NB4 (cell line): Measurements from ENCODE around the gene AK8.

Source experiments
- MYC ChIP-seq: IDR thresholded peaks from 2 replicates; pipeline ENCODE4 v1.6.1; 2011; ENCODE audit warnings: low read depth, low read length
- POLR2A ChIP-seq: IDR thresholded peaks from 2 replicates; pipeline ENCODE4 v1.6.1; 2011; ENCODE audit warnings: mild to moderate bottlenecking; ENCODE audit not compliant: insufficient read length; ENCODE audit errors: extremely low read depth
- TF ChIP-seq, protein P1 (sequence below): IDR thresholded peaks from one replicate; pipeline ENCODE4 v1.5.1; 2012; ENCODE audit warnings: low read depth, low read length
- TF ChIP-seq, protein P2 (sequence below): IDR thresholded peaks from 2 replicates; pipeline ENCODE4 v1.6.1; 2011; ENCODE audit warnings: low read depth, low read length

GRCh38 chr9:132768932-132769905 is 108.9 kb downstream of the AK8 start:
- TF ChIP-seq, protein P1, sequence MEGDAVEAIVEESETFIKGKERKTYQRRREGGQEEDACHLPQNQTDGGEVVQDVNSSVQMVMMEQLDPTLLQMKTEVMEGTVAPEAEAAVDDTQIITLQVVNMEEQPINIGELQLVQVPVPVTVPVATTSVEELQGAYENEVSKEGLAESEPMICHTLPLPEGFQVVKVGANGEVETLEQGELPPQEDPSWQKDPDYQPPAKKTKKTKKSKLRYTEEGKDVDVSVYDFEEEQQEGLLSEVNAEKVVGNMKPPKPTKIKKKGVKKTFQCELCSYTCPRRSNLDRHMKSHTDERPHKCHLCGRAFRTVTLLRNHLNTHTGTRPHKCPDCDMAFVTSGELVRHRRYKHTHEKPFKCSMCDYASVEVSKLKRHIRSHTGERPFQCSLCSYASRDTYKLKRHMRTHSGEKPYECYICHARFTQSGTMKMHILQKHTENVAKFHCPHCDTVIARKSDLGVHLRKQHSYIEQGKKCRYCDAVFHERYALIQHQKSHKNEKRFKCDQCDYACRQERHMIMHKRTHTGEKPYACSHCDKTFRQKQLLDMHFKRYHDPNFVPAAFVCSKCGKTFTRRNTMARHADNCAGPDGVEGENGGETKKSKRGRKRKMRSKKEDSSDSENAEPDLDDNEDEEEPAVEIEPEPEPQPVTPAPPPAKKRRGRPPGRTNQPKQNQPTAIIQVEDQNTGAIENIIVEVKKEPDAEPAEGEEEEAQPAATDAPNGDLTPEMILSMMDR = peak; percentile 33
- TF ChIP-seq POLR2A (peak; percentile 24), MYC (no peak)
- TF ChIP-seq, protein P2, sequence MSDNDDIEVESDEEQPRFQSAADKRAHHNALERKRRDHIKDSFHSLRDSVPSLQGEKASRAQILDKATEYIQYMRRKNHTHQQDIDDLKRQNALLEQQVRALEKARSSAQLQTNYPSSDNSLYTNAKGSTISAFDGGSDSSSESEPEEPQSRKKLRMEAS = no peak
